H7 (cell line): ENCODE results near the gene ATF5. TPM values are rescaled to one million over a fixed set of nuclear protein-coding genes. Genes with fewer than 3 reads are reported as not detected.

Source experiments
- DNase-seq: peaks from one replicate; pipeline ENCODE4 v3.0.0; 2012
- H3K27me3 ChIP-seq: 2 replicates; pipeline ENCODE4 v1.6.0; 2011; ENCODE audit warnings: mild to moderate bottlenecking, low read length; ENCODE audit not compliant: control insufficient read depth, insufficient read depth
- H3K36me3 ChIP-seq: replicated peaks from 2 replicates; pipeline ENCODE4 v1.5.1; 2011; ENCODE audit warnings: low read length; ENCODE audit not compliant: control insufficient read depth, insufficient read depth
- H3K4me3 ChIP-seq: 2 replicates; pipeline ENCODE4 v1.5.1; 2011; ENCODE audit warnings: low read depth, mild to moderate bottlenecking, control low read depth, low read length, moderate library complexity; ENCODE audit not compliant: insufficient read depth
- total RNA-seq: library from RNA; depleted of rRNA; stranded (reverse); fragments of >200 nt; shearing (Covaris generic); gene quantifications from 2 replicates; pipeline ENCODE4 v1.2.3, GENCODE V29; 2014; rRNA removed

Gene ATF5, protein sequence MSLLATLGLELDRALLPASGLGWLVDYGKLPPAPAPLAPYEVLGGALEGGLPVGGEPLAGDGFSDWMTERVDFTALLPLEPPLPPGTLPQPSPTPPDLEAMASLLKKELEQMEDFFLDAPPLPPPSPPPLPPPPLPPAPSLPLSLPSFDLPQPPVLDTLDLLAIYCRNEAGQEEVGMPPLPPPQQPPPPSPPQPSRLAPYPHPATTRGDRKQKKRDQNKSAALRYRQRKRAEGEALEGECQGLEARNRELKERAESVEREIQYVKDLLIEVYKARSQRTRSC
- 10.7 and 15.0 TPM in 2 replicates for total RNA-seq

- H3K36me3 ChIP-seq = peaks cover 19% of the 10 kb centered on the region
- H3K4me3 ChIP-seq = peak within 1 kb of the TSS; percentile 91
- H3K27me3 ChIP-seq = no peaks in the 10 kb centered on the region
- peak; percentile 99 for DNase-seq
Measured at GRCh38 chr19:49929121-49929610, at the start of gene ATF5, which contains the start of gene NUP62. ATF5 (plus strand) TSS chr19:49929205; CDS start chr19:49930851, 1,646 bp downstream. NUP62 (minus strand) TSS chr19:49929504; CDS start chr19:49909807, 19,697 bp downstream.

DNA sequence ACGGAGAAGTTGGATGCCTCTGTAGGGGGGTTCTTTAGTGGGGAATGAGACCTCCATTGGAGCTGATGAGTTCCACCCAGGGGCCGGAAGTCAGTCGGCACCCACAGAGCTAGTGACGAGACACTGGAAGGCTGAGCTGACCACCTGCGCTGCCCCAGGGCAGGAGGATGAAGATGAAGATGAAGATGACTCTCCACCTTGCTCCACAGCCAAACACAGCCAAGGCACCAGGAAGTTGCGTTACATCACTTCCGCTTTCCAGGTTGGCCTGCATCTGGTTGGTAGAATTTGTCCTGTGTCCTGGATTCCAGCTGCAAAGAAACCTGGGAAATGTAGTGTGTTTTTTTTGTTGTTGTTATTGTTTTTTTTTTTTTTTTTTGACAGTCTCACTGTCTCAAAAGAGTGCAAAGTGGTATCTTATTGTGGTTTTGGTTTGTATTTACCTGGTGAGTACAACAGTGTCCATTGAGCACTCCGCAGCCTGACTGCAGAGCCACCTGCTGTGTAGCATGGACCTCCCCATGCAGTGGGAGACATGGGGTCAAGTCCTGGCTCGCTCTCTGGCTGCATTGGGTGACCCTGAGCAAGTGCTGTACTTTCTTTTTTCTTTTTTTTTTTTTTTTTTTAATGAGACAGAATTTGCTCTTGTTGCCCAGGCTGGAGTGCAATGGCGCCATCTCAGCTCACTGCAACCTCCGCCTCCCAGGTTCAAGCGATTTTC, 49.6 kb upstream of the ATF5 start:
- no peak for DNase-seq
- Histone ChIP-seq H3K36me3 (peaks cover 40% of the 10 kb centered on the region), H3K27me3 (no peaks in the 10 kb centered on the region), H3K4me3 (no peak overlapping the region)

DNA sequence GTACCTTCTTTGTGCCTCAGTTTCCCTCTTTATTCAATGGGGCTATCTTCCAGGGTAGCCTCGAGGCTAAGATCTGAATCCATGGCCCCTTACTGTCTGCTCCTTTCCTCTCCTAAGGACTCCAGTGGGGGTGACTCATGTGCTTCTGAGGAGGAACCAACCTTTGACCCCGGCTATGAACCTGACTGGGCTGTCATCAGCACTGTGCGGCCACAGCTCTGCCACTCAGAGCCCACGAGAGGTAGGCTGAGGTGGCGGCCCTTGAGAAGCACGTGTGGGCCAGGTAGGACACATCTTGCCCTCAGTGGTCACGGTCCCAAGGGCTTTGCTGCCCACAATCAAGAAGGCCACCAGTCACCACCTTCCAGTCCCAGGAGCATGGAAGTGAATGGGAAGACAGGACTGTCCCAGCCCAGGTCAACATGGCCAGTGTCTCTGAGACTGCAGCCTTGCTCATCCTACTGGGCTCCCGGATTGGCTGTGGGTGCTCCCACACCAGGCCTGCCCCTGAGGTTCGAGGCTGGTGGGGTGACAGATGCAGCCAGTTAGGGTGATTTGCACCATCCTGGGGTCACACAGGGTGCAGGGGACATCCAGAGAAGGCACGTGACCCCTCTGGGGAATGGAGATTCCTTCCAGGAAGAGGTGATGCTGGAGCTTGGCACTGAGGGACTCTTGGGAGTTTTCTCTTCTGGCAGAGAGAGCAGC, 48.7 kb upstream of the ATF5 start:
- DNase-seq = no peak
- Histone ChIP-seq H3K36me3 (peaks cover 44% of the 10 kb centered on the region), H3K27me3 (no peaks in the 10 kb centered on the region), H3K4me3 (no peak overlapping the region)

GRCh38 chr19:49881186-49881585, 47.8 kb upstream of the ATF5 start:
- DNase-seq = peak; percentile 60
- peaks cover 44% of the 10 kb centered on the region for H3K36me3 ChIP-seq

GRCh38 chr19:49881672-49882394, 47.2 kb upstream of the ATF5 start:
- H3K27me3 ChIP-seq = no peaks in the 10 kb centered on the region
- no peak overlapping the region for H3K4me3 ChIP-seq
- peak; percentile 97 for DNase-seq
- peaks cover 45% of the 10 kb centered on the region for H3K36me3 ChIP-seq

More at GRCh38 chr19:49881186-49881585, 47.8 kb upstream of the ATF5 start:
- Histone ChIP-seq H3K4me3 (no peak overlapping the region), H3K27me3 (no peaks in the 10 kb centered on the region)

DNA sequence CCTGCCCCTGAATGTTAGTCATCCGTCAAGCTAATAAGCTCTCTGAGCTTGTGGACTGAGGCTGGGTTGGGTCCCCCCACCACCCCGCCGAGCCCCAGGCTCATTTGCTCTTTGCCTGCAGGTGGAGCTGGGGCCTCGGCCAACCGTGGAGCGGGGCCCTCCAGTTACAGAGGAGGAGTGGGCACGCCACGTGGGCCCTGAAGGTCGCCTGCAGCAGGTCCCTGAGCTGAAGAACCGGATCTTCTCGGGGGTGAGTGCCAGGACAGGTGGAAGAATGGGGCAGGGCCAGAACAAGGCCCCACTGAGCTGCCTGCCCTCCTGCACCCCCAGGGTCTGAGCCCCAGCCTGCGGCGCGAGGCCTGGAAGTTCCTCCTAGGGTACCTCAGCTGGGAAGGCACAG, 46.4 kb upstream of the ATF5 start:
- no peak overlapping the region for H3K4me3 ChIP-seq
- peak; percentile 36 for DNase-seq
- peaks cover 45% of the 10 kb centered on the region for H3K36me3 ChIP-seq
- no peaks in the 10 kb centered on the region for H3K27me3 ChIP-seq

DNA sequence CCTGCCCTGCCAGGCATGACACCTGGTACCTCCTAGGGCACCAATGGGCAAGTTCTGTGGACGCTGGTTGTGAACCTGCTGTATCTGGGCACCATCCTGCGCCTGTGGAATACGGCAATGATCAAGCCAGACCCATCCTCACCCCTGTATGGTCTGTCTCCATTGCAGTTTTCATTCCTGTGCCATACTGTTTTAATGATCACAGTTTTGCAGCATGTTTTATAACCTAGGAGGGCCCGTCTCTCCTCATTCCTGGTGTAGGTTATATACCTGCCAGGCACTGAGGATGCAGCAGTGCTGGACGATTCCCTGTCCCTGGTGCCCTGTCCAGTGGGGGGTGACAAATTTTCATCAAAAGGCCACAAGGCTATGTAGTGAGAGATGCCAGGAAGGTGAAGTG, 45.9 kb upstream of the ATF5 start:
- Histone ChIP-seq H3K27me3 (no peaks in the 10 kb centered on the region), H3K4me3 (no peak overlapping the region), H3K36me3 (peaks cover 45% of the 10 kb centered on the region)
- DNase-seq = no peak

DNA sequence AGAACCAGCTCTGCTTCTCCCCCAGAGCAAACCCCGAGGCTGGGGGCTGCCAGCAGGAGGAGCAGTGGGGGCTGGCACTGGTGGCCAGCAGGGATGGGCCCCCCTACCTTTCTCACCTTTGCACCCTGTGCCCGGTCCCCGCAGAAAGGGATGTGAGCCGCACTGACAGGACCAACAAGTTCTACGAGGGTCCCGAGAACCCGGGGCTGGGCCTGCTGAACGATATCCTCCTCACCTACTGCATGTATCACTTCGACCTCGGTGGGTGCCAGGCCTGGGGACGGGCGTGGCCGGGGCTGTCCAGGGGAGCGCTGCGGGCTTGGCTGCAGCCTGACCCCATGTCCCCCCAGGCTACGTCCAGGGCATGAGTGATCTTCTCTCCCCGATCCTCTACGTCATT, 44.9 kb upstream of the ATF5 start:
- DNase-seq = no peak
- Histone ChIP-seq H3K36me3 (peaks cover 43% of the 10 kb centered on the region), H3K4me3 (no peak overlapping the region), H3K27me3 (no peaks in the 10 kb centered on the region)

- Histone ChIP-seq H3K4me3 (no peak overlapping the region), H3K27me3 (peaks cover 2% of the 10 kb centered on the region; the same call in 1 of the 2 replicates), H3K36me3 (peaks cover 37% of the 10 kb centered on the region)
- DNase-seq = no peak
Measured at GRCh38 chr19:49884760-49885159, 44.2 kb upstream of the ATF5 start.

- no peak for DNase-seq
- no peak overlapping the region for H3K4me3 ChIP-seq
- H3K27me3 ChIP-seq = peaks cover 2% of the 10 kb centered on the region; the same call in 1 of the 2 replicates
- peaks cover 22% of the 10 kb centered on the region for H3K36me3 ChIP-seq
Measured at GRCh38 chr19:49887037-49887664, 41.9 kb upstream of the ATF5 start.

DNA sequence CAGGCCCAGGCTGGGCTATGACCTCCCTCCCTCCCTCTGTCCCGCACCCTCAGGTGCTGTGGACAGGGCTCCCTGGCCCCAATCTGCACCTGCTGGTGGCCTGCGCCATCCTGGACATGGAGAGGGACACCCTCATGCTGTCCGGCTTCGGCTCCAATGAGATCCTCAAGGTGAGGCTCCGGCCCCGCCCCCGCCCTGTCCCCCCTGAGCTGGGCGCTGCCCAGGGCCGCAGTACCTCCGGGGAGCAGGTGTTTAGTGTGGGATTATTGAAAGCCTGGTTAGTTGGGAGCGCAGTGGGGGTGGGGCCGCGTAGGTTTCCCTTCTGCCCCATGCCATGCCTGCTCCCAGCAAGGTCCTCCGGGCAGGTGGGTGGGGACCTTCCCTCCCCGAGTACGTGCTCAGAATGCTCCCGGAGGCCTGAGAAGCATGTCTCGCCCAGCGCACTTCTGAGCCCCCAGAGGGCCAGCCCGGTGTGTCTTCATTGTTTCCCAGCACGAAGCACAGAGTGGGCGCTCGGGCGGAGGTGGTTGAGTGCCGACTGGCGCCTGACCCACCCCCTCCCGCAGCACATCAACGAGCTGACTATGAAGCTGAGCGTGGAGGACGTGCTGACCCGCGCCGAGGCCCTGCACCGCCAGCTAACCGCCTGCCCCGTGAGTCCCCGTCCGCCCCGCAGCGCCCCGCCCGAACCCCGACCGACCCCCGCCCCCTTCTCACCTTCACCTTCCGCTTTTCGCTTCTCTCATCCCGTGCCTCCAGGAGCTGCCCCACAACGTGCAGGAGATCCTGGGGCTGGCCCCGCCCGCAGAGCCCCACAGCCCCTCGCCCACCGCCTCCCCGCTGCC, 41.1 kb upstream of the ATF5 start:
- Histone ChIP-seq H3K36me3 (peaks cover 17% of the 10 kb centered on the region), H3K27me3 (peaks cover 2% of the 10 kb centered on the region; the same call in 1 of the 2 replicates), H3K4me3 (no peak overlapping the region)
- DNase-seq = no peak

GRCh38 chr19:49888510-49888824, 40.5 kb upstream of the ATF5 start:
- Histone ChIP-seq H3K36me3 (peaks cover 11% of the 10 kb centered on the region), H3K27me3 (peaks cover 2% of the 10 kb centered on the region; the same call in 1 of the 2 replicates), H3K4me3 (no peak overlapping the region)
- no peak for DNase-seq

- H3K27me3 ChIP-seq = peaks cover 2% of the 10 kb centered on the region; the same call in 1 of the 2 replicates
- DNase-seq = no peak
- H3K36me3 ChIP-seq = peaks cover 8% of the 10 kb centered on the region
- H3K4me3 ChIP-seq = no peak overlapping the region
Measured at GRCh38 chr19:49889038-49889686, 39.8 kb upstream of the ATF5 start.
